GM12892 (cell line): ENCODE measurements around the gene ANKH.
A peak's percentile ranks its signal among the peaks of the same experiment; 100 is the strongest.

Source experiments
- DNase-seq: peaks from one replicate; pipeline ENCODE4 v3.0.0; 2011; ENCODE audit not compliant: insufficient read length
- FAIRE-seq: peaks from 2 replicates; lab custom pipeline; 2011; peaks lifted over from hg19 to GRCh38; lab: Jason Lieb, UNC
- POLR2A ChIP-seq: IDR thresholded peaks from 2 replicates; pipeline ENCODE4 v1.6.1; 2011; ENCODE audit warnings: low read depth, low read length, control low read depth
- POLR2AphosphoS5 ChIP-seq: IDR thresholded peaks from 2 replicates; pipeline ENCODE4 v1.6.1; 2011; ENCODE audit warnings: low read depth, low read length, control low read depth
- TAF1 ChIP-seq: IDR thresholded peaks from 2 replicates; pipeline ENCODE4 v1.6.1; 2011; ENCODE audit warnings: low read depth, mild to moderate bottlenecking, control low read depth, low read length, borderline replicate concordance

ANKH gene

DNA sequence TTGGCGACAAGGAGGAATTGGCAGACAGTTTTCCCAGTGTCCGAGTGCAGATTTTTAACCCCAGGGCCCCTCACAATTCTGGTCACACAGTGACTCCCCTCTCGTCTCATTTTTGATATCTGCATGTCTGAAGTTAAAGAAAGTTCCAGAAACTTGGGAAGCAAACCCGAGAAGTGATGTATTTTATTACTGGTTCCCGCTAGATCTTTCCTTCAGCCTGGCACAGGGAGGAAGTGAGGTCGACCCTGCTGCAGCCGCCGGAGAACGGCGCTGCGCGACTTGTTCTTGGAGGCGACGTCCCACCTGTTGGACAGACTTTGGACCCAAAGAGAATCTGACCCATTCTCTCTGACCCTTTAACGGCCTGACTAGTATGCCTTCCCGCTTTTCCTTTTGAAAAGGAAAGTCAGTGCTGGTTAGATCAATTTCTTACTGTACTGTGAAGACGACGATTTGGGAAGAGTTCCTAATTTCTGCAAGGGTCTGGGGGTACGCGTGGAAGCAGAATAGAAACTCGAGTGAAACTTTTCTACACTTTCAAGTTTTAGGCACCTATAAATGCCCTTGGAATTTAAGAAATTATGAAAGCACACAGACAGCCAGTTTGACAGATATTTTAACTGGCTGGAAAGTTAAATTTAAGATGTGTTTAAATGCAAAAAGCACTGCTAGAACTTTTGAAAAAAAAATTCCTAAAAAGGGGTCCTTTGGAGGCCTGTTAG, 206.3 kb downstream of the ANKH start:
- peak; percentile 9 for FAIRE-seq
- TF ChIP-seq TAF1 (no peak), POLR2AphosphoS5 (no peak), POLR2A (no peak)
- DNase-seq: no peak

DNA sequence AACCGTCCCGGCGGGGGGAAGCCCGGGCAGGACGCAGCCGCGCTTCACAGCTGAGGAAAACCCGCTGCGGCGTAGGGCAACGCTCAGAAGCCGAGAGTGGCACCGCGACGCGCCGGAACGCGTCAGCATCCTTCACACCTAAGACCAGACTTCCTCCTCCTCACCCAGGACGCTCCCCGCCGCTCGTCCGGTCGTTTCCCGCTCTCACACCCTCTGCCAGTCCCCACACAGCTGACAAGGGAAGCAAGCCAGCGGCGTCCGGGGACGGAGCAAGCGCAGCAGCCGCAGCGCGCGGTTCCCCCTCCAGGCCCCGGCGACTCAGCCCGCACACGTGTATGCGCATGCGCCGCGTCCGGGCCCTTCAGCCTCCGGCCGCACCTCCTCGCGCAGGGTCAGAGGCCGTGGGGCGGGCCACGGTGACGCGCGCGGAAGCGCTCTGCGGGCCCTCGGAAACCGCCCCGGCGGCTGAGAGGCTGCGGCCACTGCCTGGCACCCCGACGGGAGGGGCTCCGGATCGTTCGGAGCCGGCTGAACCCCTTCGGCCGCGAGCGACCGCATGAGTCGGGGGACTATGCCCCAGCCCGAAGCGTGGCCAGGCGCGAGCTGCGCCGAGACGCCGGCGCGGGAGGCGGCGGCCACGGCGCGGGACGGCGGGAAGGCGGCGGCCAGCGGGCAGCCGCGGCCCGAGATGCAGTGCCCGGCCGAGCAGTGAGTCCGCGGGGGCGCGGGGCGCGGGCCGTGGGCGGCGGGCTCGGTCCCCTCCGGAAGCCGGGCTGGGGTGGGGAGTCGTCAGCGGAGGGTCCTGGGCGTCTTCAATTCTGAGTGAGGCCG, 207.1 kb downstream of the ANKH start, which contains the start of gene OTULIN:
Gene OTULIN, plus strand, starts transcription at position 449 of the 831 bp plus-strand sequence. Its CDS starts 108 bp downstream, at position 557.
- FAIRE-seq (peak; percentile 97), DNase-seq (peak; percentile 89)

GRCh38 chr5:14663734-14664269, 207.8 kb downstream of the ANKH start:
- FAIRE-seq (peak; percentile 14), DNase-seq (no peak)
- TF ChIP-seq POLR2A (no peak), POLR2AphosphoS5 (no peak), TAF1 (no peak)

More for the DNA sequence above, 207.1 kb downstream of the ANKH start, which contains the start of gene OTULIN:
- TF ChIP-seq TAF1 (0 out of 2 replicates have a peak, but pooled peaks have one; percentile 30), POLR2A (peak; percentile 87), POLR2AphosphoS5 (peak; percentile 82)

DNA sequence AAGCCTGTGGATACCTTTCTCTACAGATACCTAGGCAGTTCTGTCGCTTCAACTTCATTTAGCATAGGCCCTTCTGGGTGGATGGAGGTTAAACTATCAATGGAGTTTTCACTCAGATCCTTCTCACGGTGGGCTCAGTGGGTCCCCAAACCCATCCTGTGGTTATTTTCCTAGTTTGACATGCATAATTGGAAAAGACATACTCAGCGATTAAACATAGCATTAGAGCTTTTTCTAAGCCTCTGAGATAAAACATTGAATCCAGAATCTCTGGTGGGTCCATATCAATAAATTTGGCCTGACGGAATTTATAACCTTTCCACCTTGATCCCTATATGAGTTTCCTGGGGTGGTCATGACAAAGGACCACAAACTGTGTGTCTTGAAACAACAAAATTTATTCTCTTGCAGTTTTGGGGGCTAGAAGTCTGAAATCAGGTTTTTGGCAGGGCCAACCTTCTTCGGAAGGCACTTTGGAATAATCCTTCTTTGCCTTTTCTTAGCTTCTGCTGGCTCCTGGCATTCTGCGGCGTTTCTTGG, 208.8 kb downstream of the ANKH start:
- no peak for TF ChIP-seq TAF1
- no peak for TF ChIP-seq POLR2A
- no peak for TF ChIP-seq POLR2AphosphoS5
- FAIRE-seq (no peak), DNase-seq (no peak)

GRCh38 chr5:14660833-14661232, 210.7 kb downstream of the ANKH start:
- DNase-seq: no peak
- no peak for FAIRE-seq
- TF ChIP-seq TAF1 (no peak), POLR2A (no peak), POLR2AphosphoS5 (no peak)

GRCh38 chr5:14659821-14660607, 211.6 kb downstream of the ANKH start:
- TF ChIP-seq POLR2A: no peak
- no peak for TF ChIP-seq POLR2AphosphoS5
- TF ChIP-seq TAF1: no peak
- no peak for FAIRE-seq
- DNase-seq: no peak

DNA sequence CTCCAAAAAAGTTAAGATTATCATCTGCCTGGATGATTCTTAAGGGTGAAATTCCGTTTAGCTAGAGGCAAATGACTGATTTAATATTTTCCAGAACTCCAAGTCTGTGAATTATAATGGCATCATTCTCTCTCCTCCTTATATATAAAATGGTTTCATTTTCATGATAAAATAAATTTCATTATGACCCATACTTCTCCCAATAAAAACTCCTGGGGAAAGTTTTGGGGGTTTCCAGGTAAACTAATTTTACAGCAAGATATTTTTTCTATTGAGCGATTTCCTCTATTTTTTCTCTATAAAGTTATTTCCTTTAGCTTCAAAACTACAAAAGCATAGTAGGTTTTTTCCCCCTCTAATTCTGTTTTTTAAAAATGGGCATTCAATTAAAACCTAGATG, 214.7 kb downstream of the ANKH start:
- FAIRE-seq (no peak), DNase-seq (no peak)
- TF ChIP-seq TAF1 (no peak), POLR2AphosphoS5 (no peak), POLR2A (no peak)

DNA sequence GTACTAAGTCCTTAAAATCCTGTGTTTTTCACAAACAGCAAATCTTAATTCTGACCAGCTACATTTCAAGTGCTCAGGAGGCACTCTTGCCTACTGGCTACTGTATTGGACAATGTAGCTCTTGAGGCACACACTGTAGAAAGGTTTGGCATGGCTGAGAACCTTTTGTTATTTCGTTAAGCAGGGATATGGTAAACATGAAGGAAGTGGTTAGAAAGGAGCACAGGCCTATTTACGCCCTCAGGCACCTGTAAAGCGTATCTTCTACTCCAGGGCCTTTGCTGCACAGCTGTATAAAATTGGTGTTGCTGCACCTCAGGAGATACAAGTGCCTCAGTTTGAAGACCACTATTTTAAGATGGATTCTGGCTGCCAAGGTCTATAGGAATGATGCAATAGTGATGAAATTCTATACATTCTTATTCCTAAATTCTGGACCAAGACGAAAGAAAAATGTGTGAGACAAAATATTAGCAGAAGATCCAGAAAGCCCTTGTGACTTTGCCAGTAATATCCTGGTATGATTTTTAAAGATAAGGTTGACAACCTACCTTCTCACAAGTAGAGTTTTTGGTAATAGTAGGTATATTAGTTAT, 216.3 kb downstream of the ANKH start:
- TF ChIP-seq TAF1 (no peak), POLR2A (no peak), POLR2AphosphoS5 (no peak)
- no peak for DNase-seq
- FAIRE-seq: no peak
